HG02943 (cell line): ENCODE results near the gene FBH1.
"Not testable (repeated sequence)": the region's sequence is repeated elsewhere in the genome, so short reads cannot be mapped to it uniquely, and the experiment has no call there.

Experiments used
- ATAC-seq: cut with Tn5 transposase; IDR thresholded peaks from one replicate; pipeline ENCODE4 v1.9.1; 2021; ENCODE audit warnings: mild to moderate bottlenecking, low read depth, moderate library complexity; ENCODE audit not compliant: unreplicated experiment

Gene FBH1

DNA sequence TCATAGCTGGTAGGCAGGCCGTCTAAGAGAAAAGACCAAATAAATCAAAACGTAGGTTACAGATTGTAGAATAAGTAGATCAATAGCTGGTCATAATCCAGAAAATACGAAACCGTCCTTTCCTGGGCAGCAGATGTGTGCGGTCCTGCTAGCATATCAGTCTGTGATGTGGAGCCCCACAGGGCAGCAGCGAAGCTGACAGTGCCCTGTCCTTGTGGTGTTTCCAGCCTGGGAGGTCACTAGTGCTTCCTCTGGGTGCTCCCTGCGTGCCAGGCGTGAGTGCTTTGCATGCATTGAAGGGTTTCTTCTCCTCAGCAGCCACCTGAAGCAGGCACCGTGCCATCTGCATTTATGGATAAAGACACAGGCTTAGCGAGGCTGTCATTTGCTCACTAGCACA, 45.6 kb downstream of the FBH1 start:
- ATAC-seq: no peak

DNA sequence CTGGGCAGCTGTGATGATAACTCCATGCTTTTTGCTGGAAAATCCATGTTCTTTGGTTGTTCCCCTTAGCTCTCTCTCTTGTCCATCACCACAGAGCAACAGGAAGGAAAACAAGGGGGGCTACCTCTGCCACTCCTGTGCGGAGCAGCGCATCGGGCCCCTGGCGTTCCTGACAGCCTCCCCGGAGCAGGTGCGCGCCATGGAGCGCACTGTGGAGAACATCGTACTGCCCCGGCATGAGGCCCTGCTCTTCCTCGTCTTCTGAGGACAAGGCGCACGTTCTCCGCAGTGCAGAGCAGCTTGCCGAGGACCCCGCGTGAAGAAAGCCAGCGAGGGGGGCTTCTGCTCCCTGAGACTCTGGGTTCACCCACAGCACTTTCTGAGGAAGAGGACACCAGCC, 47.0 kb downstream of the FBH1 start:
- ATAC-seq: no peak

DNA sequence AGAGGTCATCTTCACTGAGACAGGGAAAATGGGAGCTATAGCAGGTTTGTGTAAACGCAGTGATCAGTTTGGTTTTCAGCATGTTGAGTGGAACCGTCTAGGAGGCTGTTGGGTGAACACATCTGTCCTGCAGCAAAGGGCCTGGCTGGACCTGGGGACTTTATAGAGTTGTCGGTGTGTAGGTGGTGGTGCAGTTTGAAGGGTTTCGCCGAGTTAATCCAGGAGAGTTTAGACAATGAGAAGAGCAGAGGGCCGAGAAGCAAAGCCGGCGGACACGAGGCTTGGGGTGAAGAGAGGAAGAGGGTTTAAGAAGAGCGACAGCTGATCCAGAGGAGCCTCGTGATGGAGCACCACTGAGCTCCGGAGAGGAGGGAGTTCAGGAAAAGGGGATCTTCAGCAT, 48.2 kb downstream of the FBH1 start:
- ATAC-seq: no peak

DNA sequence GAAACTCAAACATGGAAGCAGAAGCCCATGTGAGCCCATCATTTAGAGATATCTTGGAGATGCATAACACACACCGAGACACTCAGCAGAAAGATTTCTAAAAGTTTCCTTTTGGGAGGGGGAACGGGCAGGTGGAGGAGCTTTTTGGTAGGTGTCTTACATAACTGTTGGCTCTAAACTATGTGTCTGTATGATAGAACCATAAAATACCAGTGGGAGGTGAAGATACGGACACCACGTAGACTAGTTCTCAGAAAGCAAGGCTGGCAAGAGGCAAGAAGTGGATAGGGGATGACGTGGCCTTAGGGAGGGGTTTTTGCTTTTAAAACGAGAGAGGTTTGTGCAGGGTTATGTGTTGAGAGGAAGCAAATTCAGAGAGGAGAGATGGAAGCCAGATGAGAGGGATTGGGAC, 50.8 kb downstream of the FBH1 start:
- ATAC-seq: no peak

DNA sequence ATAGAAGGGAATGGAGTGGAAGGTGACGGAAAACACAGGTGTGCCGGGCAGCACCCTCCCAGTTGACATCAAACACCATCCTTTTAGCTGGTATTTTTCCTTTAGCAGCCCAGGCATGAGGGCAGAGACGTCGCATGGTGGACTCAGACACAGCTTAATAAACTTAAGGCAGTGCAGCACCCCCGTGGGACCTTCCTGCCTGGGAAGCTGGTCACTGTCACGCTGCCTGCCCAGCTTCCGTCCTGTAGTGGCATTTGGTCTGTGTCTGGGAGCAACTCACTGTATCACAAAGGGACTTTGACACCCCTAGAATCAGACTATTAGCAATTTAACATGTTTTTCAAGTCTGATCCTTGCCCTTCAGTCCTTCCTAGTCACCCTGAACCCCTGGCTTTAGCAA, 51.5 kb downstream of the FBH1 start:
- no peak for ATAC-seq

DNA sequence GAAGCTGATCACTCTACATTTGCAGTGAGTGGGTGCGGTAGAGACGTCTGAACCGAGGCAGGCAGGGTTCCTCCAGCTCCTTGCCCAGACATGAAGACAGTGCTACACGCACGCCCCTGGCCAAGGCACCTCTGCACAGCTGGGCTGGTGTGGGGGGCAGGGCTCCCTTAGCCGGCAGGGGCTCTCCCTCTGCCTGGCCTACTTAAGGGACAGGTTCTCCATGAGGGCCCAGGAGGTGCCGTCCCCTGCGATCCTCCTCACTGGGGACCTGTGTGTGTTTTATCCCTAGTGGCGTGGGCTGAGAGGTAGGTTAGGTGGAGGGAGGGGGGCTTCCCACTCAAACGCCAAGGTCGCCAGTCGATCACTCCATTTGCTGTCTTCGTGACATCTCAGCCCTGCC, 52.0 kb downstream of the FBH1 start:
- ATAC-seq: no peak

DNA sequence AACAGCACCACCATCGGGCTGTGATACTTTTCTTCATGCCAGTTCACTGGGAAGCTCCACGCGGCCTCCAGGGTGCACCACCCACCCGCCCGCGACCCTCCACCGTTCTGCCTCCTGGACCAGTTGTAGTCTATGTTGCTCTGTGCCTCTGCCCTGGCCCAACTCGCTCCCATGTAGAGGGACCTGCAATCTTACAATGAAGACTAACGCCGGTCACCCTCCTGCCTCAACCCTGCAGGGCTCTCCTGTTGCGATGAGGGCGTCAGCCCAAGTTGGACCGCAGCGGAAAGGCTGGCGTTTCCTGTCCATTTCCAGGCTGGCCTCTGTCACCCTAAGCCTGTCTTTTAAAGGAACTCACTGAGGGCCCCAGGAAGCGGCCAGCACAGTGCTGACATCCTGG, 52.4 kb downstream of the FBH1 start:
- ATAC-seq: no peak

DNA sequence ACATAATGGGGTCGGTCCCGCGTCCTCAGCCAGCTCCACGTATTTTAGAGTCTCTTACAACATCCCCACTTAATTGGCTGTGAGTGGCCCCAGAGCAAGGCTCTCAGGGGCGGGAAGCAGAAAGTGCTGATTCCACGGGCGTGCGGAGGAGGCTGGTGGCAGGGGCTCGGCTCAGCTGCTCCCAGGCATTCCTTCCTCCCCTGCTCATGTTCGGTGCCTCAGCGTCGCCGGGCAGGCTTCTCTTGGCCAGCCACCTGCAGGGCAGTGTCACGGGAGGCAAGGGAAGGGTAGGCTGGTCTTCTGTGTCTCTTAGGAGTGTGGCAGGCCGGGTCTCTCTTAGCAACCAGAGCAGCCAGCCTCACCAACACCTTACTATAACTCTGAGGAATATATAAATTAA, 53.5 kb downstream of the FBH1 start:
- no peak for ATAC-seq

DNA sequence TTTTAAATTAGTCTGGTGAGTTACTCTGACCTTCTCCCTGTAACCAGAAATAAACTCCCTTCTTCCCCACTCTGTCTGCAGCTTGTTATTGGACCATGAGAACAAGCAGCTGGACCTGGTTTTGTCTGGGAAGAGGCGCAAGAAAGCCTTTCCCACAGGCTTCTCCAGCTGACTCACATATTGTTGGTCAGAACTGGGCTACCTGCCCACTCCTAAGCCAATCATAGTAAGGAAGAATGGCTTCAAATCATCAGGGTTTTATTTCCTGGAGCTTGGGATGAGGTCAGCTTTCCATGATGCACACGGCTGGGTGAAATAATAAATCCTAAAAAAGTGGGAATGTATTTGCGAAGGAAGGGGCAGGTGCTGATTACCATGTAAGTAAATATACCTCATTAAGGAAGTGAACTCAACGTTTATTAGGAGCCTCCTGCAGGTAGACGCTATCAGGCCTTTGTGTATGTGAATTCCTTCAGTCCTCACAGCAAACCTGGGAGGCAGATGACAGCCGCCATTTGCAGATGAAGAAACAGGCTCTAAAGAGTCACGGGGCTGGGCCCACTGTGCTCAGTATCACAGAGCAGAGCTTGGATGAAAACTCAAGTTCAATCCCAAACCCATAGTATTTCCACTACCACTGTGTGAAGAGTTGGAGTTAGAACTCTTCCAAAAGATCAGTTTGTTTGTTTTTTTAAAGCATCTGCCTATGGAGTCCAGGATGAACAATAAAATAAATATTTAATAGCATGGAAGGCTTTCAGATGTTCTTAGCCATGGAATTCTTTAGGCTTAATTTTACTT, 54.5 kb downstream of the FBH1 start:
- no peak for ATAC-seq

DNA sequence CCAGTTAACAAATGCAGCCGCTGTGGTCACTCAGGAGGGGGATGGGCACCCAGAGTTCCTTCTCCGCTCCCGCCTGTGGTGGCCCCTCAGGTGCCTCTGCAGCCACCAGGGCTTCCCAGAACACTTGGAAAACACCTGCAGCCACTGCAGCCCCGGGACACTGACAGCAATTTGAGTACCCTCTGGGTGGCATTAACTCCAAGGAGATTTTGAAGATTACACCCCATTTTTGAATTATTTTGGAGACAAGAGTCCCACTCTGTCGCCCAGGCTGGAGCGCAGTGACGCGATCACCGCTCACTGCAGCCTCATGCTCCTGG, 55.1 kb downstream of the FBH1 start:
- no peak for ATAC-seq

DNA sequence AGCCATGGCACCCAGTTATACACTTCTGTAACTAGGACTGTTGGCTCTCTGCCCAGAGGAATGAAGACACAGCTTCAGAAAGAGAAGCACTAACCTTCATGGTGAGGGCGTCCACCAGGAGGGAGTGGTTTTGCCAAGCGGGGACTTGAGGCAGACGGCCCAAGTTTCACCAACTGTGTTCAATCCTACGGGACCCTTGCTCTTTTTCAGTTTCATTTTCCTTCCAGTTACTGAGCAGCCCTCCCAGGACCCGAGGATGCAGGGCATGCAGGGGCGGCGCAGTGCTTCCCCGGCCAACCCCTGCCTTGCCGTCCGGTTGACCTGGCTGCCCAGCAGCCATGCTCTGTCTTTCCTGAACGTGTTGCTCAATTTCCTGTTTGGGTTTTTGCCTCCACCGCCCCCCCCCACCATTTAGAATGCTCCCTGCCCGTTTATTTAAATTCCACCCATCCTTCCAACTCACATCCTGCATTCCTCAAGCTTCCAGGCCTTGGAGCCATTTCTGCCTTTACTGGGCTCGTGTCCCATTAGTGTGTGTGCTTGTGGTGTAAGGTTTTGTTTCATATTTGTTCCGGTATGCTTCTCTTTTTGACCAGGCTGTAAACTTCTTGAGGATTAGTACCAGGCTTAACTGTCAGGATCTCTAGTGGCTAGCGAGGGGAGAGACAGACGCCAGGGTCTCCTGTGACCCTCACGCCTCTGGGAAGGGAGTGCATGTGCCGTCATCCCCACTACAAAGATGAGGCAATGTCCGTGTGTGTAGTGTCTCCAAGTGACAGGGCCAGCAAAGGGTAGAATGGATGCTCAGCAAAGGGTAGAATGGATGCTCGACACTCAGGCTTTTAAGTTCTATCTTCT, 55.7 kb downstream of the FBH1 start:
- no peak for ATAC-seq

DNA sequence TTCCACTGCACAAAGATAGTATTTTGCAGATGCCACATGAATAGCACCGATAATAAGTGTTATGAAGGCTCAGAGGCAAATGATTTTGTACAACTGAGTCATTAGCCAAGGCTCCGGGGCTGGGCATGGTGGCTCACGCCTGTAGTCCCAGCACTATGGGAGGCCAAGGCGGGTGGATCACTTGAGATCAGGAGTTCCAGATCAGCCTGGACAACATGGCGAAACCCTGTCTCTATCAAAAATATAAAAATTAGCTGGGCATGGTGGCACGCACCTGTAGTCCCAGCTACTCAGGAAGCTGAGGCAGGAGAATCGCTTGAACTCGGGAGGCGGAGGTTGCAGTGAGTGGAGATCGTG, 56.4 kb downstream of the FBH1 start:
- not testable (repeated sequence) for ATAC-seq

DNA sequence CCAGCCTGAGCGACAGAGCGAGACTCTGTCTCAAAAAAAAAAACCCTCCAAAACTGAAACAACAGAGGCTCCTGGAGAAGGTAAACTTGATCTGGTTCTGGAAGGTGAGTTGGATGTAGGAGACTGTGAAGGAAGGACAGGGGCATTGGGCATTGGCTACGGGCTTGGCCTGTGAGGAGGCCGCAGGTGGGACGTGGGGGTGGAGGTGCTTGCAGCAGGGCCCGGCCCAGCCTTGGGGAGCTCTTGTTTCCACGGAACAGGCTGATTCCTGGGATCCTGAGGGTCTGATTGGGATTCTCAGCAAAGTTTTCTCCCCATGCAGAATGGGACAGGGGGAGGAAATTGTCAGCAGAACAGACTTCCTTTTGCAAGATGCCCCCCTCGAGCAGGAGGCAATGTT, 56.7 kb downstream of the FBH1 start:
- no peak for ATAC-seq

DNA sequence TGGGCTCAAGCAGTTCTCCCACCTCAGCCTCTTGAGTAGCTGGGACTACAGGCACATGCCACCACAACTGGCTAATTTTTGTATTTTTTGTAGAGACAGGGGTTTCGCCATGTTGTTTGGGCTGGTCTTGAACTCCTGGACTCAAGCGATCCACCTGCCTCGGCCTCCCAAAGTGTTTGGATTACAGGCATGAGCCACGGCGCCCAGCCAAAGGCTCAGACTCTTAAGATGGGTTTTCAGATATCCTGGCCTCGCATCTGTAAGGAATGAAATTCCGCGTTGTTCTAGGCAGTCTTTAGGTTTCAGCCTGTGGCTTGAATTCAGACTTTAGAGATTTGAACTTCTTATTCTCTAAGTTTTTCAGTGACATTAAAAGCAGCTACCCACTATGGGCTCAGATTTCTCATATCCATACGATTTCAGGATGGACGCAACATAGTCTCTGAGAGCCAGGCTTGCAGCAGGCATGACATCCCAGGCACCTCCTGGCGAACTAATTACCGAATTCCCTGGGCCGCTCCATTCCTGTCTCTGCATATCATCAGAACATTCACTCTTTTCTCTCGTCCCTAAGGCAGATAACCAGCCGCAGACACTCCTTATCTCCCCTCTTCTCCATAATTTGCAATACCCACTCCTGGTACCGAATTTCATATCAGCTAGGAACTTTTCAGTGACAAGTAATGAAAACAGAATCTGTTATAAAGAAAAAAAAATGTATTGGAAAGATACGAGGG, 57.6 kb downstream of the FBH1 start:
- no peak for ATAC-seq

DNA sequence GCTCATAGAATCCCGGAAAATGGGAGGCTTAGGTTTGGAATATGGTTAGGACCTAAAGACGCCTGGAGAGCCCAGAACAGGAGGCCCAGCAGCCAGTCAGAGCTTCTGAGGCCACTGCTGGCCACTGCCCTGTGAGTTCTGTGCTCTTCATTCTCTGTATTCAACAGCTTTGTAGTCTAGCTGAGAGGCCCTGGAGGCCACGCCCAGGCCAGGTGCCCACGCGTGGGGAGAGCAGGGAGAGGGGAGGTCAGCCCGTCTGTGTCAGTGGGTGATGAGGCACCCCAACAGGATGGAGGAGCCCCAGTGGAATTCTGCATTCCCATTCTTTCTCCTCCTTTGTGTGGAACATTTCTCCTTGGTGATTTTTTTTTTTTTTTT, 58.2 kb downstream of the FBH1 start:
- ATAC-seq: no peak

DNA sequence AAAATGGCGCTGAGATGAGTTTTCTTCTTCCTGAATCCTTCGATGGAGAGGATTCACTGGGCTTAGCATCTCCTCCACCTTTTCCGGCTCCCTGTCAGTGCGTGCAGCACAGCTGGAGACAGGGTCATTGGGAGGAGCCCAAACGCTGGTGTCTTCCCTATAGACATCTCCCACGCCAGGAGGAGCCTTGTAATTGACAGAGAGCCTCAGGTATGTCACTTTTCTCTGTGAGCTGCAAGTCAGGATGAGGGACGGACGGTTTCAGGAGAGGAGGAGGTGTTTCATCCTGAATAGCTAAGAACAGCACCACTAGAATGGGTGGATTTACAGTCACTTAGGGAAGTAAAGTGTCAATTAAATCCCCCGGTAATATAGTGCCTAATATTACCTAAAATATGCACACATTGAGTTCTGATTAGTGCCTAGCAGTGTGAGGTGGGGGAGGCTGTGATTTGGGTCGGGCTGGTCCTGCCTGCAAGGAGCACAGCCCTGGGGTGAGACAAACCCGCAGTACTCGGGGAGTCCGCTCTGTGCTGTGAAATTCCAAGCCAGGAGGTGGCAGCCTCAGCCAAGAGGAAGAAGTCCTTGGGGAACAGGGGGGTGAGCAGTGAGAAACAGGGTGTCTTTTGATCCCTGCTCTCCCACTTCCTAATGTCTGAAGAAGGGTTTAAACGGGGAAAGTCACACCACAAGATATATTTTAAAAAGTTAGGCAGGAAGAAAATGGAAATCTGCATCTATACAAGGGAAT, 59.1 kb downstream of the FBH1 start:
- no peak for ATAC-seq

DNA sequence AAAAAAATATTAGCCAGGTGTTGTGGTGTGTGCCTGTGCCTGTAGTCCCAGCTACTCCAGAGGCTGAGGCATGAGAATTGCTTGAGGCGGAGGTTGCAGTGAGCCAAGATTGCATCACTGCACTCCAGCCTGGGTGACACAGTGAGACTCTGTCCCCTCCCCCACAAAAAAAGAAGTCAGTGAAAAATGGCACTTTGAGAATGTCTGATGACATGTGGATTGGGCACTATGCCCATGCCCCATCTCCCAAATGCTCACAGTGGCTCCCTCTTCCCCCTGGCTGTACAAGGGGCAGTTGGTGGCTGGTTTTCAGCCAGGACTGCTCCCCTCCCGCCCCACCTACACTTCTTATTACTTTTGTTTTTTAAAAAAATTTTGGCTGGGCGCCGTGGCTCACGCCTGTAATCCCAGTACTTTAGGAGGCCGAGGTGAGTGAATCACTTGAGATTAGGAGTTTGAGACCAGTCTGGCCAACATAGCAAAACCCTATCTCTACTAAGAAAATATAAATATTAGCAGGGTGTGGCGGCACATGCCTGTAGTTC, 61.2 kb downstream of the FBH1 start:
- no peak for ATAC-seq

DNA sequence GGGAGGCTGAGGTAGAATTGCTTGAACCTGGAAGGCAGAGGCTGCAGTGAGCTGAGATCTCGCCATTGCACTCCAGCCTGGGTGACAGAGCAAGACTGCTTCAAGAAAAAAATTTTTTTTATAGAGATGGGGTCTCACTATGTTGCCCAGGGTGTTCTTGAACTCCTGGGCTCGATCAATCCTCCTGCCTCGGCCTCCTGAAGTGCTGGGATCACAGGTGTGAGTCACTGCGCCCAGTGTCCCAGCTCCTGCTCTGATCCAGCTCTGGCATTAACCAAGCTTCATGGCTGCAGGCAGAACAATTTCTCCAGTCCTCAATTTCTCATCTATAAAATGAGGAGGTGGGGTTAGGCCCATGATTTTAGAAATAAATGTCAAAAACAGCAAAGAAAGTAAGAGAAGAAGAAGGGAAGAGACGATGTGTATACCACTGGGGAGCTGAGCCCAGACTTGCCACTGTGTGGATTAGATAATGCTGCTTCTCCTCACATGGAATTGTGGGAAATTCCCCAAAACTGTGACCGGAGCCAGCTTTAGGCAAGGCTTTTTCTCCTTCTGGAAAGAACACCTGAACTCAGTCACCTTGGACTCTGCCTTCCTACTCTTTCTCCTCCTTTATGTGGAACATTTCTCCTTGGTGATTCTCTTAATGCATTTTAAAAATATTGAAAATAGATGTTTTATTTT, 61.8 kb downstream of the FBH1 start:
- ATAC-seq: no peak

DNA sequence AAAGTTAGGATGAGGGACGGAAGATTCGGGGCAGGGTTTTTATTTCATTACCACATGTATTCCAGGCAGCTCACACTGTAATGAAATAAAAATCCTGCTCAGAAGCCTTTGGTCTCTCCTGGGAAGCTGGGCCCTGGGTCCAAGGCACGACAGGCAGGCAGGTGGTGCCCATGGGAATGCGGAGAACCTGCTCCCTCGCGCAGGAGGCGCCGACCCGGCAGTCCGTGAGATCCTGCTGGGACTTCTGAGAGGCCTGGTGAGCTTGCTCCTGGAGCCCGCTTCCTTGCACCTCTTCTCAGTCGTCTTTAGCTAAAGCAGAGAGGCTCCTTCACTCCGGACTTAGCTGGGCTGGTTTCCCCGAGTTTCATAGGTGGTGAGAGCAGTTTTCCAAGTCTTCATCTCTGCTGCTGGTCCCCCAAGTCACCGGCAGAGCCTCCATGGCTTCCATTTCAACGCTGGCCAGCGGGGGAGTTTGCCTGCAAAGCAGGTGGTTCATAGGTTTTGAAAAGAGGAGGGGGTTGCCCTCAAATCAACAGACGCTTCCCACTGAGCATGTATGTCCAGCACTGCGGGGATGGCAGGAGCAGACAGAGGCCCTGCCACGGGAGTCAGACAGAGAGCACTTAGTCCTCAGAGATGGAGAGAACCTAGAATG, 62.8 kb downstream of the FBH1 start:
- ATAC-seq: no peak
